H4 (cell line): ENCODE measurements around the gene POC1B. TPM values are rescaled to one million over a fixed set of nuclear protein-coding genes. Genes with fewer than 3 reads are reported as not detected.

Experiments
- DNase-seq: peaks from one replicate; pipeline ENCODE4 v3.0.0-alpha.2; 2015; ENCODE audit warnings: low spot score
- total RNA-seq: library from RNA; depleted of rRNA; stranded (reverse); fragments of >200 nt; shearing (Covaris generic); gene quantifications from 2 replicates; pipeline ENCODE4 v1.2.3, GENCODE V29; 2014

The POC1B gene
- total RNA-seq, 1 experiment from 2014 or later: 9.5 TPM

- DNase-seq: no peak
These were observed 13.8 kb upstream of the POC1B start for GRCh38 chr12:89539426-89540223.

- DNase-seq: no peak
These were observed 13.1 kb upstream of the POC1B start for GRCh38 chr12:89538897-89539296.

GRCh38 chr12:89537389-89537788 lies 11.5 kb upstream of the POC1B start:
- DNase-seq: no peak

- DNase-seq: peak; percentile 30
These were observed 3.9 kb upstream of the POC1B start for GRCh38 chr12:89529738-89530137.

GRCh38 chr12:89528434-89528833 lies 2.6 kb upstream of the POC1B start:
- DNase-seq: no peak

- no peak for DNase-seq
These were observed 483 bp downstream of the POC1B start for GRCh38 chr12:89525305-89525823.

- peak; percentile 75 for DNase-seq
These were observed 1.1 kb downstream of the POC1B start, which contains the start of gene GALNT4 for GRCh38 chr12:89524541-89525304. Gene GALNT4, minus strand, starts transcription at chr12:89524796. Its CDS starts 247 bp downstream, at chr12:89524549.

GRCh38 chr12:89523843-89524540 lies 1.9 kb downstream of the POC1B start:
- no peak for DNase-seq

- DNase-seq: no peak
These were observed 2.5 kb downstream of the POC1B start for GRCh38 chr12:89523393-89523792.

GRCh38 chr12:89521364-89522223 lies 4.3 kb downstream of the POC1B start:
- DNase-seq: no peak

GRCh38 chr12:89517720-89518119 lies 8.1 kb downstream of the POC1B start:
- no peak for DNase-seq

GRCh38 chr12:89516633-89517032 lies 9.2 kb downstream of the POC1B start:
- DNase-seq: no peak

GRCh38 chr12:89514751-89515150 lies 11.1 kb downstream of the POC1B start:
- no peak for DNase-seq

GRCh38 chr12:89513544-89513943 lies 12.3 kb downstream of the POC1B start:
- no peak for DNase-seq

- no peak for DNase-seq
These were observed 18.6 kb downstream of the POC1B start for GRCh38 chr12:89507015-89507824.

- DNase-seq: no peak
These were observed 19.8 kb downstream of the POC1B start for GRCh38 chr12:89506050-89506449.

- DNase-seq: no peak
These were observed 21.1 kb downstream of the POC1B start for GRCh38 chr12:89504560-89505346.

- no peak for DNase-seq
These were observed 24.1 kb downstream of the POC1B start for GRCh38 chr12:89501793-89502192.

GRCh38 chr12:89499857-89500256 lies 26.0 kb downstream of the POC1B start:
- DNase-seq: no peak
